ENCODE data around the gene CGB1.
"Not testable (repeated sequence)": the region's sequence is repeated elsewhere in the genome, so short reads cannot be mapped to it uniquely, and the experiment has no call there.

The CGB1 gene

GRCh38 chr19:49057636-49058234, 21.0 kb upstream of the CGB1 start, which contains the start of gene CGB7:
CGB7 (minus strand) TSS chr19:49057749; CDS start chr19:49055375, 2,374 bp downstream.
- no peak for DNase-seq (ENCODE audit: low spot score)

DNA sequence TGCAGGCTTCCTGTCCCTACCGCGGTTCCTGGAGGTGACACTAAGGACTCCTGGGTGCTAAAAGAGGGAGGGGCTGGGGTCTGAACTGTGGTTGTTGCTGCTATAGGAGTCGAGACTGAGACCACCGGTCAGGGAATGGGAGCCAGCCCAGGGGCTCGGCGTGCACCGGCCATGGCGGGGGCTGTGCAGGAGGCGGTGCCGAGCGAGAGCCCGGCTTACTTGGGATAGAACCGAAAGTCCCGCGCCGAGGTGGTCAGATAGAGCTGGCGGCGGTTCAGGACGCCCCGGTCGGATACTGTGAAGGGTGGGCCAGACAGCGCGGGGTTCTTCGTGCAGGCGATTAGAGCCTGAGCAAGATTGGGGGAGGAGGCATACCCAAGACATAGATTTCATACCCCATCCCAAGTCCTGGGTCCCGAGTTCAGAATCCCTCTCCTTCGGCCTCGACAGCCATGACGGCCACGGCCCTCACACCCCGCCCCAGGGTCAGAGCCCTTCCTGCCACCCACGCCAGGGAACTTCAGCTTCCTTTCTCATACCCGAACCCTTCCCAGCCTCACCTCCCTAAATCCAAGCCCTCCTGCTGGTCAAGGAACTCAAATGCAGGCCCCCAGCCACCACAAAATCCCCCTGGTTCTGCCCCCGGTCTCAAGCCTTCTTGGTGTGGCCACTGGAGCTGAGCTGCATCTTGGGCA, 20.4 kb upstream of the CGB1 start:
- DNase-seq (ENCODE audit: low spot score), result not testable (repeated sequence)

DNA sequence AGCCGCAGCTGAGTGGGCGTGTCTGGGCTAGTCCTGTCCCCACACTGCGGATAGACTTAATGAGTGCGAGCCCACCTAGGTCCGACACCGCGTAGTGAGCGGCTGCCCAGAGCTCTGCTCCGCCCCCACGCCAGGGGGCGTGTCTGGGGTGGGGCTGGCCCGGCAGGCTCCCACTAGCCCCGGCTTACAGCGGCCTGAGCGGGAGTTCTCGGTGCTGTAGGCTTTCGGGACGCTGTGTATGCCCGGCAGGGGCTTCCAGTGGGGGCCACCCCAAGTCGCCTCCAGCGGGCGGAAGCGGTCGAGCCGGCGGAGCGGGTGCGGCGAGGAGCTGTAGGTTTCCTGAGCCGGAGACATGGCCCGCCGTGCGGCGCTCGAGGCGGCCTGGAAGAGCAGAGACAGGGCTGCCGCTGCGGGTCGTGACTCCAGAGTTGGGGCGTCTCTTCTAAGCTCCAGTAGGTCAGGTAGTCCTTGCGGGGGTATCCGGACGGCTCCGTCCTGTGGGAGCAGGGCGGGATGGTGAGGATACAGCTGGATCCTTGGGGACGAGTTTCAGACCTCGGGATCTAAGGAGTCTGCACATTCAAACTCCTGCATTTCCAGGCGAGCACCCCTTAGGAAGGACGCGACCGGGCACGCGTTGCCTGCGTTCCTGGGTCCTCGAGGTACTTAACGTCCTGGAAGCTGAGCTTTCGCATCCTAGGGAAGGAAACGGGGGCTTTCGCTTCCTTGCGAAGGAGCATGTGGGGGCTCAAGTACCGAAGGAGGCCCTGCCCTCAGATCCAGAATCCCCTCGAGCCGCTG, 19.6 kb upstream of the CGB1 start:
- peak; percentile 30 for DNase-seq (ENCODE audit: low spot score)

DNA sequence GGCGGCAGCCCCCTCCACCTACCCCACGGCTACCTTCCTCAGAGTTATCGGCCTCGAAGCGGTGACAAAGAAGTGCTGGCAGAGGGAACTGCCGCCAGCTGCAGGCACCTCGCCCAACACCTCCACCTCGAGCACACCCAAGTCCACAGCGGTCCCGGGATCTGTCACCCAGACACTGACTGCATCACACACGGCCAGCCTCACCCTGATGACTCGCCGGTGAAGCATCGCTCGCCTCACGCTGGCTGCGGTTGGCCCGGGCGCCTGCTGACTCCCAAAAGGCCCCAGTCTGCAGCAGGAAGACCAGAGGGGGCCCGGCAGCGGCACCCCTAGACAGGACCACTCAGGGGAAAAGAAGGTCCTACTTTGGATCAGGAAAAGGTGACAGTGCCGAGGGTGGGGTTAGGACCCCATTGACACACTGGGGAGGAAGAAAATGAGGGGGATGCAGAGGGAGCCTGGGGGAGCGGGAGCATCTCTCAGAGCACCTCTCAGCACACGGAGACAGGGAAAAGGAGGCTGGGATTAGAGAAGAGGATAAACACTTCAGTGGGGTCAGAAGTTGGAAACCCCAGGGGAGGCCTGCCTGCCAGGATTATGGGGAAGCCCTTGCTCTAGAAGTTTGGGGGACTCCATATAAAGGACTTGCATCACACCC, 13.8 kb upstream of the CGB1 start:
- not testable (repeated sequence) for DNase-seq (ENCODE audit: low spot score)

DNA sequence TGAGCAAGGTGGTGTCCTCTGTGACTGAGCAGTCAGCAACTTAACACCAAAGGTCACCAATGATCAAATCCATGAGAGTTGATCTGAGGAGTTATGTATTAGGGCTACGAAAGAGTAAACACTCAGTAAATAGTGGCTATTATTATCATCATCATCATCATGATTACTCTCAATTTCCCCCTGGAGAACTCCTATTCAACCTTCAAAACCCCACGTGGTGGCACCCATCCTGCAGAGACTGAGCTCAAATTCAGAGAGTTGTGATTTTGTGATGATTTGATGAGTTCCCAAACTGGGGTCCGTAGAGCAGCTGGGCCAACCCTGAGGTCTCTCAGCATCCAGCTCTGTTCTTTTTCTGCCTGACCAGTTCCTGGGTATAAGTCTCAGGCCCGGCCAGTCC, 13.1 kb upstream of the CGB1 start:
- DNase-seq (ENCODE audit: low spot score), result not testable (repeated sequence)

GRCh38 chr19:49049011-49049410, 12.3 kb upstream of the CGB1 start, which contains the start of gene CGB8:
CGB8 (minus strand) TSS chr19:49049111; CDS start chr19:49048739, 372 bp downstream.
- not testable (repeated sequence) for DNase-seq (ENCODE audit: low spot score)

- DNase-seq (ENCODE audit: low spot score), result not testable (repeated sequence)
These were observed 6.9 kb upstream of the CGB1 start, which contains the start of gene CGB5 for GRCh38 chr19:49043548-49043947. CGB5 (plus strand) TSS chr19:49043848; CDS start chr19:49044210, 362 bp downstream.

GRCh38 chr19:49042666-49043065, 6.0 kb upstream of the CGB1 start:
- DNase-seq (ENCODE audit: low spot score), result not testable (repeated sequence)

DNA sequence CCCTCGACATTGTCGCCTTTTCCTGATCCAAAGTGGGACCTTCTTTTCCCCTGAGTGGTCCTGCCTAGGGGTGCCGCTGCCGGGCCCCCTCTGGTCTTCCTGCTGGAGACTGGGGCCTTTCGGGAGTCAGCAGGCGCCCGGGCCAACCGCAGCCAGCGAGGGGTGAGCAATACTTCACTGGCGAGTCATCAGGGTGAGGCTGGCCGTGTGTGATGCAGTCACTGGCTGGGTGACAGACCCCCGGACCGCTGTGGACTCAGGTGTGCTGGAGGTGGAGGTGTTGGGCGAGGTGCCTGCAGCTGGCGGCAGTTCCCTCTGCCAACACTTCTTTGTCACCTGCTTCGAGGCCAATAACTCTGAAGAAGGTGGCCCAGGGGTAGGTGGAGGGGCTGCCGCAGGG, 5.5 kb upstream of the CGB1 start:
- DNase-seq (ENCODE audit: low spot score), result no peak

GRCh38 chr19:49039736-49040135, 3.0 kb upstream of the CGB1 start:
- DNase-seq (ENCODE audit: low spot score), result not testable (repeated sequence)

DNA sequence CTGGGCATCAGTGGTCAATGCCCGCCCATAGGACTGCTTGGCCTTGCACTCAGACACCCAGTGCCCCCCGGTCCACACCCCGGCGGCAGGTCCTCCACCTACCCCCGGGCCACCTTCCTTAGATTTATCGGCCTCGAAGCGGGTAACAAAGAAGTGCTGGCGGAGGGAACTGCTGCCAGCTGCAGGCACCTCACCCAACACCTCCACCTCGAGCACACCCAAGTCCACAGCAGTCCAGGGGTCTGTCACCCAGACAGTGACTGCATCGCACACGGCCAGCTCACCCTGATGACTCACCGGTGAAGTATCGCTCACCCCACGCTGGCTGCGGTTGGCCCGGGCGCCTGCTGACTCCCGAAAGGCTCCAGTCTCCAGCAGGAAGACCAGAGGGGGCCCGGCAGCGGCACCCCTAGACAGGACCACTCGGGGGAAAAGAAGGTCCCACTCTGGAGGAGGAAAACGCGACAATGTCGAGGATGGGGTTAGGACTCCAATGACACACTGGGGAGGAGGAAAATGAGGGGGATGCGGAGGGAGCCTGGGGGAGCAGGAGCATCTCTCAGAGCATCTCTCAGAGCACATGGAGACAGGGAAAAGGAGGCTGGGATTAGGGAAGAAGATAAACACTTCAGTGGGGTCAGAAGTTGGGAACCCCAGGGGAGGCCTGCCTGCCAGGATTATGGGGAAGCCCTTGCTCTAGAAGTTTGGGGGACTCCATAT, 2.0 kb upstream of the CGB1 start:
- DNase-seq (ENCODE audit: low spot score), result not testable (repeated sequence)

GRCh38 chr19:49038111-49038510, 1.4 kb upstream of the CGB1 start:
- not testable (repeated sequence) for DNase-seq (ENCODE audit: low spot score)

DNA sequence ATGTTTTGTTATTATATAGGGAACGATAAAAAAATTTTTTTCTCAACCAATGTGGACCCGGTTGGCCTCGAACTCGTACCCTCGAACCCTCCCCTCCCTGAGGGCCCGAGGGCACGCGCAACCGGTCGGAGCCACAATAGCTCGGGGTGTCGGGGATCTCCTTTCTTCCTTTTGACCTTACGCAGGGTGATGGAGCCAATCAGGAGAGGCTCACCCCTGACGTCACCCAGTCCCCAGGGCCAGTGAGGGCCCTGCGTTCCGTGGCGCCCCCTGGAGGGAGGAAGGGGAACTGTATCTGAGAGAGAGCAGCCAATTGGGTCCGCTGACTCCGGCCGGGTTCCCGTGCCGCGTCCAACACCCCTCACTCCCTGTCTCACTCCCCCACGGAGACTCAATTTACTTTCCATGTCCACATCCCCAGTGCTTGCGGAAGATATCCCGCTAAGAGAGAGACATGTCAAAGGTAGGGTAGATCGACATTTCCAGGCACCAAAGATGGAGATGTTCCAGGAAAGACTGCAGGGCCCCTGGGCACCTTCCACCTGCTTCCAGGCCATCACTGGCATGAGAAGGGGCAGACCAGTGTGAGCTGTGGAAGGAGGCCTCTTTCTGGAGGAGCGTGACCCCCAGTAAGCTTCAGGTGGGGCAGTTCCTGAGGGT, 4.9 kb downstream of the CGB1 start, which contains the start of gene CGB2:
Gene CGB2, plus strand, starts transcription at position 249 of the 660 bp plus-strand sequence. Its CDS starts 206 bp downstream, at position 455.
- peak; percentile 58 for DNase-seq (ENCODE audit: low spot score)

- not testable (repeated sequence) for DNase-seq (ENCODE audit: low spot score)
These were observed 6.4 kb downstream of the CGB1 start for GRCh38 chr19:49030323-49030722.

GRCh38 chr19:49029749-49030148, 6.9 kb downstream of the CGB1 start:
- not testable (repeated sequence) for DNase-seq (ENCODE audit: low spot score)

GRCh38 chr19:49028686-49029085, 8.0 kb downstream of the CGB1 start:
- not testable (repeated sequence) for DNase-seq (ENCODE audit: low spot score)

- DNase-seq (ENCODE audit: low spot score), result not testable (repeated sequence)
These were observed 11.1 kb downstream of the CGB1 start for GRCh38 chr19:49025599-49025998.

DNA sequence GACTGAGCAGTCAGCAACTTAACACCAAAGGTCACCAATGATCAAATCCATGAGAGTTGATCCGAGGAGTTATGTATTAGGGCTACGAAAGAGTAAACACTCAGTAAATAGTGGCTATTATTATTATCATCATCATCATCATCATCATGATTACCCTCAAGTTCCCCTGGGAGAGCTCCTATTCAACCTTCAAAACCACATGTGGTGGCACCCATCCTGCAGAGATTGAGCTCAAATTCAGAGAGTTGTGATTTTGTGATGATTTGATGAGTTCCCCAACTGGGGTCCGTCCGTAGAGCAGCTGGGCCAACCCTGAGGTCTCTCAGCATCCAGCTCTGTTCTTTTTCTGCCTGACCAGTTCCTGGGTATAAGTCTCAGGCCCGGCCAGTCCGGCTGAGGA, 11.6 kb downstream of the CGB1 start:
- DNase-seq (ENCODE audit: low spot score), result not testable (repeated sequence)

DNA sequence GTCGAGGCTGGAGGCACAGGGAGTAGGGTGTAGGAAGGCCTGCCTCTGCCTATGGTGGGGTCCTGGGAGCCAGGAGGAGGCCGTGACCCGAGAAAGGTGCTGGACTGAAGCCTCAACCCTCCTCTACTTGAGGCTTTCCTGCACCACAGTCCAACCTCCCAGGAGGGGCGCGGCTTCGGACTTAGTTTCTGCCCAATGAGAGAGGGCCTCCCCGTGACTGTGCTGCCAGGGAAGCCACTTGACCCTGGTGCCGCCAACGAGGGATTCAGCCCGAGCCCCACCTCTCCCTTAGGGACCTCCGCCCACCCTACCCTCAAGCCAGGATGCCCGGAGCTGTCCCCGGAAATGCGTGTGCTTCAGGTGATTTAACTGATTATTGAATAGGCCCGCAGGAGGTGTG, 12.5 kb downstream of the CGB1 start, which contains the start of gene CGB3:
Gene CGB3, minus strand, starts transcription at position 101 of the 400 bp plus-strand sequence. CDS start 362 bp downstream, outside the sequence.
- not testable (repeated sequence) for DNase-seq (ENCODE audit: low spot score)

DNA sequence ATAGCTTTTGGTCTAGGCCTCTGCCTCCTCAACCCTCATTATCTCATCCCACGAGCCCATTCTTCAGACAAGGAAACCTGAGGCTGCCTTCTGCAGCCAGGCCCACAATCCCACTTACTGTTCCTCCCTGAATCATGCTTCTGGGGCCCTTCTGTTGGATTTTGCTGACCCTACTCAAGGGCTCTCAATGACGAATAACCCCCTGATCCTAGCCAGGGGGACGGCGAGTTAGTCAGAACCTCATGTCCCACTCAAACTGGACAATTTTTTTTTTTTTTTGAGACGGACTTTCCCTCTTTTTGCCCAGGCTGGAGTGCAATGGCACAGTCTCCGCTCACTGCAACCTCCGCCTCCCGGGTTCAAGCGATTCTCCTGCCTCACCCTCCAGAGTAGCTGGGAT, 14.6 kb downstream of the CGB1 start:
- DNase-seq (ENCODE audit: low spot score), result no peak

Data from hematopoietic multipotent progenitor cell treated with erythropoietin and hydrocortisone succinate and interleukin-3 and kit ligand, for 15 days (in vitro differentiated cells).